NCI-H146 treated with DMSO at 0.1 percent for 48 hours (cell line): ENCODE data around the gene MAP3K3.
A peak's percentile ranks its signal among the peaks of the same experiment; 100 is the strongest.

Source experiments
- DNase-seq: peaks from one replicate; lab custom pipeline; 2025; ENCODE audit not compliant: unreplicated experiment; lab: John Stamatoyannopoulos, UW

MAP3K3 gene

DNA sequence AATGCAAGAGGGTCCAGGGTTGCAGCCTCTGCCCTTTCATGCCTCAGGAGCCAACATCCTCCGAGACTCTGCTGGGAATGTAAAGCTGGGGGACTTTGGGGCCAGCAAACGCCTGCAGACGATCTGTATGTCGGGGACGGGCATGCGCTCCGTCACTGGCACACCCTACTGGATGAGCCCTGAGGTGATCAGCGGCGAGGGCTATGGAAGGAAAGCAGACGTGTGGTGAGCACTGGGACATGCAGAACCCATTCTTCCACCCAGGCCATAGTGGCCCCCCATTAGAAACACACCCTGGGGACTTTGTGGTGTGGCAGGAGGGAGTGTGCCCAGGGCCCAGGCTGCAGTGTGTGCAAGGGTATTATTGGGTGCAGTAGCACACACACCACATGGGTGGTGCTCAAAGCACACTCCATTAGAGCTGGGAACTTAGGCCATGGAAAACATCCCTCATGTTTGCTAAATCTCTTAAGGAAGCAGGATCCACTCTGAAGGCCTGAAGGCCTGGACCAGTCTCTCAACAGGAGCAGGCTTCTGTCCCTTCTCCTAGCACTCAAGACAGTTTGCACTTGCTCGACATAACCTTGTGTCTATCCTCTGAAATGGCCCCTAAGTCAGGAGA lies 70.1 kb downstream of the MAP3K3 start:
- no peak for DNase-seq

DNA sequence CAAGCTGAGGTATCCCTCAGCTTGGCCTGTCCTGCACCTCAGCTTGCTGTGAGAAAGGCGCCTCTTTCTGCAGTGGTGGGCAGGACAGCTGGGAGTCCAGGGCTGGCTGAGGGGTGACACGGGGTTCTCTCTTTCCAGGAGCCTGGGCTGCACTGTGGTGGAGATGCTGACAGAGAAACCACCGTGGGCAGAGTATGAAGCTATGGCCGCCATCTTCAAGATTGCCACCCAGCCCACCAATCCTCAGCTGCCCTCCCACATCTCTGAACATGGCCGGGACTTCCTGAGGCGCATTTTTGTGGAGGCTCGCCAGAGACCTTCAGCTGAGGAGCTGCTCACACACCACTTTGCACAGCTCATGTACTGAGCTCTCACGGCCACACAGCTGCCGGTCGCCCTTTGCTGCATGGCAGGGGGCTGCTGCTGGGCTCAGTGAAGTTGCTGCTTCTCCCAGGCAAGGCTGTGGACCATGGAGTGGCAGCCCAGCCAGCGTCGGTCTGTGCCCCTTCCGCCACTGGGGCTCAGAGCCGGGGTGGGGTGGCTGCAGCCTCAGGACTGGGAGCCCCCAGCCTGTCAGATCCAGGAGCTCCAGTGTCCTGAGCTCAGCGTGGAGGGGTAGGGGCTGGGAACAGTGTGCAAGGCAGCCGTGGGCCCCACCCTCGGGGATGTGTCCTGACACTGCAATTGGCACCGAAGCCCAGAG lies 71.3 kb downstream of the MAP3K3 start:
- no peak for DNase-seq

DNA sequence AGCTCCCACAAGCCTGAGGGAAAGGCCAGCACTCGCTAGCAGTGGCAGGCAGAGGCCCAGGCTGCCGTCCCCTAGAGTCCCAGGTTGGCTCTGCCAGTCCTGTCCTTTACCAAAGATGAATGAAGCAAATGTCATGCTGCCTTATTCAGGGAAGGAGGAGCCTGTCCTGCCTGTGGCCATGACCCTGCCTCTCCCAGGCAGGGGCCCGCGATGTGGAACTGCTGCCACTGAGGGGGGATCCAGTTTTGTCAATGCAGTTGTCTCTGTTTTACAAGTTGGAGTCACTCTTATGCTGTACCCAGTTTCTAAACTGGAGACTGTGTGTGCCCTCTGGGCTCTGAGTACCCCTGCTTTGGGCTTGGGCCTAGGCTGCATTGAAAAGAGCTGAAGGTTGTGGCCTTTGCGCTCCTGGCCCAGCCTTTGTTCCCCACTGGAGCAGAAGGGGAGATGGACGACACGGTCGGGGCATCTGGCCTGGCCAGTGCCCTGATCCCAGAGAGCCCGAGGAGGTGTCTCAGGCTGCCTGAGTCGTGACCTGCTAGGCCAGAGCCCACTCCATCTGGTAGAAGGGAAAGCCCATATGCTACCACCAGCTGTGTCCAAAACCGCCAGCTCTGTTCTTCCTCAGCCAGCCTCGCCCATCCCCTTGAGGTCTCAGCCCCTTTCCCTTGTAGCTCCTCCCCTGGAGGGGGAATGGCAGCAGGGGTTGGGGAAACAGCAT lies 72.2 kb downstream of the MAP3K3 start:
- DNase-seq: no peak

DNA sequence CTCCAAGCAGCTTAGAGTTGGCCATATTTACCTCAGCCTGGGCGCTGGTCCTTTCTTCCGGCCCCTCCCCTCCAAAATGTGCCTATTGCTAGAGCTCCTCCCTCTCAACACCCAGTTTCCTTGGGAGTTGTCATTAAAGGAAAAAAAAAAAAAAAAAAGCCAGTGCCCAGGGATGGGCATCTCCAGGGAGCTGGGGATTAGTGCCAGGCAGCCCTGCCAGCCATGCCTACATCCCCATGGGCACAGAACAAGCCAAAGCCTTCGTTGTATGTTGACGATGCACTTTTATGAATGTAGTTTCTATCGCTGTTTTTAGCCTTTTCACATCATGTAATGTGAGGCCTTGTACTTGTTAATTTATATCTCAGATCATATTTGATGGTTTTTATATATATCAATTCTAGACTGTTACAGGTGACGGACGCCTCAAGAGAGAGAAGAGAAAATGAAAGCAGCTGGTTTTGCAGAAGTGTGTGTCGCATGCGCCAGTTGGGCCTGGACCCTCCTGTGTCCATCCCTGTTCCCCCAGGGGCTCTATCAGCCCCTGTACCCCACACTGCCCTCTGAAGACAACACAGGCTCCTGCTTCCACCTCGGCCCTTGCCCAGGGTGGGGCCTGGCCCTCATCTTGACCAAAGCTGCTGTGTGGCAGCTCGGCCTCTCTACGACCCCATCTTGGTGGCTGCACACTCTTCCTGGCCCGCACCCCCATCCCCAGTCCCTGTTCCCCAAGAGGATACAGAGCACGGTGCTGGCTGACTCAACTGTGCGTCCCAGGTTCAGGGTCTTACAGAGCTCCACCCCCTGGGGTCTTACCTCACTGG lies 72.9 kb downstream of the MAP3K3 start:
- no peak for DNase-seq

DNA sequence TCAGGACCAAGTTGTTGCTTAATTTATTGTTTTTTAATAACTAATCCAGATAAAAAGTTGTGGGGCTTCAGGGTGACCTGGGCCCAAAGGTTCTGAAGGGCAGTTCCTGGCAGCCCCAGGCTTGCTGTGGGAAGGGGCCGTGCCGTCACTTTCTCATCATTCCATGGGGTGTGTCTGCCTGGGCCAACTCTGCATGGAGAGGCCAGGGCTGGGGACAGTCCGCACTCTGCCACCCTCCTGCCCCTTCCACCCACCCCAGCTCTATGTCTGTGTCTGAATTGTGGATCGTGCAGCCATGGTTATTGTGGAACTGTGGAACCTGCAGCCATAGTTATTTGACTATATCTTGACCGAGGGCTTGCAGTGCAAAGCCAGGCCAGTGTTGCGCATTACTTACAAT lies 73.7 kb downstream of the MAP3K3 start:
- DNase-seq: no peak

DNA sequence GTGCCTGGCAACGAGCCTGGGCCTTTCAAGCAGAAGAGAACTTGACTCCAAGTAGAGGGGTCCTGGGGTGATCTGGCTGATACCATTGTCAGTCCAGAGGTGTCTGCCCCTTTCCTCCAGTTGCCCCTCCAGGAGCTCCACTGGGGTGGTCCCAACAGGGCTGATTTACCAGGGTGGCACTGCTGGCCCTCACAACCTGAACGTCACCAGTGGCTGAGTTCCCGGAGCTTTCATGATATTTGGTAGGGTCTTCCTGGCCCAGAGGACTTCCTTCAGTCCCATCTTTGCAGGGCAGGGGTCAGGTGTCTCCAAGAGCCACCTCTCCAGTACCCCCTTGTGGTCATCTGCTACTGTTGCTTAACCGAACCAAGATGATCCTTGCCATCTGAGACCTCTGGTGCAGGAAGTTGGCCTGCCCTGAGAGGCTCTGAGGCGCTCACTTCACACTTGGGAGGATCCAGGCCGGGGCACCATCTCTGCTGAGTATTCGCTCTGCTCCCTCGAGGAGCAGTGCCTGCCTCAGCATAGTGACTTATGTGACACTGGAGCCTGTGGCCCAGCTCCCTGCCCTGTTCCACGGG lies 74.3 kb downstream of the MAP3K3 start:
- no peak for DNase-seq

DNA sequence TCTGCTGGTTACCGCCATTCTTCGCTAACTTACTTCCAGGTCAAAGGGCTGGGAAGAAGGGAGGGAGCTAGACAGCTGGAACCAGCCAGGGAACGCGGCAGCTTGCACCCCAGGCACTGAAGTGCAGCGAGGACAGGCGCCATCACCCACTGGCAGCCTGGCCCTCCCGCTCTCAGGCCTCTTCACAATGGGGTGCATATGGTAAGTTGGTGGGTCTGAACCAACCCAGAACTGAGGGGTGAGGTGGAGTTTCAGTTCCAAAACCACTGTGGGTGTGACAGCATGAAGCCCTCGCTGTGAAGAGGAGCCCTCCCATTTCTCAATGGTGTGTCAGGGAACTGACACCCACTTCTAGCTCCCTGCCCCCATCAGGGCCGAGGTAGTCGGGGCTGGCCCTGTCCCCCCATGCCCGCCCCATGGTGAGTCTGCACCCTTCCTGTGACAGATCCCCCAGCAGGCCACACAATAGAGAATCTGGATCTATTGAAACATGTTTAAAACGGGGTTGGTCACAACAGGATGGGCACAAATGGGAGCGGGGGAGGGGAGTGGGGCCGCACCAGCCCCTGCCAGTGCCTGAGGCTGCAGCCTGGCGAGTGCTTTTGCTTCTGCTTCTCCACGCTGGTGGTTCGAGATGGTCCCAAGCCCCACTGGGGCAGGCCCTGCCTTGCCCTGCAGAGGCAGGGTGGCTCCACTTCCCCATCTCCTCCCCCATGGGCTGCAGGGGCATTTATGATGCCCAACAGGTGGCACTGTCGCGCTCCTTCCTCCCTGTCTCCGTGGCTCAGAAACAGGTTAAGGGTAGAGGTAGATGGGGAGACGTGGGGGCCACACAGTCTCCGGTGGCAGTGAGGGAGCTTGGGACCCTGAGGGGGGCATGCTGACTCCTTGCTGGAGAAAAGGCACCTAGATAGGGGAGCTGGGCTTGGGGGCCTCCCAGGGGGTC lies 75.4 kb downstream of the MAP3K3 start:
- no peak for DNase-seq

DNA sequence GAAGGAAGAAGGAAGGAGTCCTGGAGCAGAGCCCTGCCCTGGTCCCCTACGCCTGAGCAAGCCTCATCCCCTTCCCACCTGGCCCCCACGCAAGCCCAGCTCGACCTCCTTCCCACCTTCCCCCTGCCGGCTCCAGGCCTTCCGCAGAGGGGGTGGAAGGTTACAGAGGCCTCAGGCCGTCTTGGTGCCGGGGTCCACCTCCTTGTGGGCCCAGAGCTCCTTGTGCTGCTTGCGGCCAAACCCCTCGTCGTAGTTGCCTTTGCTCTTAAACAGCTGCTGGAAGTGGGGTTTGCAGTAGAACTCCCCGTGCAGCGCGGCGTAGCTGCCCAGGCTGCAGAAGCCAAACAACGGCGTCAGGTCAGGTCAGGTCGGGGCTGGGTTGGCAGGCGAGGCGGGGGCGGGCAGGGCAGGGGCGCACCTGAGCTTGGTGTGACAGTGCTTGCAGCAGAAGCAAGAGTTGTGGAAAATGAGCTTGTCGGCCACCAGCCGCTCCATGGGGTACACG lies 76.2 kb downstream of the MAP3K3 start:
- no peak for DNase-seq

DNA sequence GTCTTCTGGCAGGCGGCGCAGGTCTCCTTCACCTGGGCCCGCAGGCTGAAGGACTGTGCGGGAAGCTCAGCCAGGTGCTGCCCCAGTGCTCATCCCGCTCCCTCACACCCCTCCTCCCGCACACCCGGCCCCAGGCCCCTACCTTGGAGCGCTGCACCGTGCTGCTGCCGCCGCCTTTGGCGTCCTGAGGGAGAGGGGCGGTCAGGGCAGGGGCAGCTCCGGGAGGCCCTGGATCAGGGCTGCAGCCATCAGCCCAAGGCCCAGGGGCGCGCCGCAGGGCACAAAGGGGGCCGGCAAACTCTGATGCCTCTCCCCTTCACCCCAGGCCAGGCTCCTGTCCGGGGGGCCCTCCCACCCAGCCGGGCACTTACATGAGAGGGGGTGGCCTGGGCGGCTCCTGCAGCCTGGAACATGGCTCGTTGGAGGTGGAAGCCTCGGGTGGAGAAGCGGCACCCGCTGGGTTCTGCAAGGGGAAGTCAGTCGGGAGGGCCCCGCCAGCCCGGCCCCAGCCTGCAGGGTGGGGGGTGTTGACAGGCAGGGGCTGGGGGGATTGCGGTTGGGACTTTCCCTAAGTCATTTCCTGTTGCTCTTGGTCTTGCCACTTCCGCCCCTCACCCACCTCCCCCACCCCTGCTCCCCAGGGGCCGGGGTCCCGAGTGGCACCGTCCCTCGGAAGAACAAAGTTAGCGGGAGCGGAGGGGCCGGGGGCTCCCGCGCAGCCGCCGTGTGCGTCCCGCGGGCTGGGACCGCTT lies 76.8 kb downstream of the MAP3K3 start:
- DNase-seq: no peak

DNA sequence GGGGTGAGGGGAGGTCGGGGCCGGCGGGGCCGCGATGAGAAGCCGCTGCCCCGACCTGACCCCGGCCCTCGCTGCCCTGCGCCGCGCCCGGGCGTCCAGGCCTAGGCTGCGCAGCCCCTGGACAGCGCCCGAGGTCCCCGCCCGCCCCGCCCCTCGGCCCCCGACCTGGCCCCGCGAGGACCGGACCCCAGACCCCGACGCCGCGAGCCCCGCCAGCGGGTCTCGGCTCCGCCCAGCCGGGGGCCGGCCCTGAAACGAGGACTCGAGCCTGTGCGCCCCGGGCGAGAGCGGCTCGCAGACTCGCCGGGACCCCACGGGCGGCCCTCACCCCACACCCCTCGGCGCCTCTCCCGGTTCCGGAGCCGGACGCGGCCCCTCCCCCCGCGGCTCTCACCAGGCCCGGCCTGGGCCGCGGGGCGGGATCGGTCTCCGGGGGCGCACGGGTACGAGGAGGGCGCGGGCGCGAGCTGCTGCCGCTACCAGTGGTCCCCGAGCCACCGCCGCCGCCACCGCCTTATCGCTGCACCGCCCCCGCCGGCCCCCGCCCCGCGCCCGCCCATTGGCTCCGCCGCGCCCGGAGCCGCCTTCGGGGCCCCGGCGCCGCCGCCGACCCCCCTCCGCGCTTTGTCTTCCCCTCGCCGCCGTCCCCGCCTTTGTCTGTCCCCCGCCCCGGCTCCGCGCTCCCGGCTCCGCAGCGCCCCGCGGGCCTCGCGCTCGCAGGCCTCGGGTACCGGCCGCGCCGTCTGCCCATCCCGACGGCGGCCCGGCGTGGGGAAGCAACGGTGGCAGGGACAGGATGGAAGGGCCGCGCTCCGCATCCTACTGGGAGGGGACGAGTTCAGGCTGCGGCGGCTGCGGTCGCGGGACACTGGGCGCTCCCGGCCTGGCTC lies 77.7 kb downstream of the MAP3K3 start, which contains the start of gene LIMD2:
TSS of gene LIMD2 (minus strand) at position 488 of the 890 bp plus-strand sequence. CDS start 827 bp downstream, outside the sequence.
- peak; percentile 46 for DNase-seq

DNA sequence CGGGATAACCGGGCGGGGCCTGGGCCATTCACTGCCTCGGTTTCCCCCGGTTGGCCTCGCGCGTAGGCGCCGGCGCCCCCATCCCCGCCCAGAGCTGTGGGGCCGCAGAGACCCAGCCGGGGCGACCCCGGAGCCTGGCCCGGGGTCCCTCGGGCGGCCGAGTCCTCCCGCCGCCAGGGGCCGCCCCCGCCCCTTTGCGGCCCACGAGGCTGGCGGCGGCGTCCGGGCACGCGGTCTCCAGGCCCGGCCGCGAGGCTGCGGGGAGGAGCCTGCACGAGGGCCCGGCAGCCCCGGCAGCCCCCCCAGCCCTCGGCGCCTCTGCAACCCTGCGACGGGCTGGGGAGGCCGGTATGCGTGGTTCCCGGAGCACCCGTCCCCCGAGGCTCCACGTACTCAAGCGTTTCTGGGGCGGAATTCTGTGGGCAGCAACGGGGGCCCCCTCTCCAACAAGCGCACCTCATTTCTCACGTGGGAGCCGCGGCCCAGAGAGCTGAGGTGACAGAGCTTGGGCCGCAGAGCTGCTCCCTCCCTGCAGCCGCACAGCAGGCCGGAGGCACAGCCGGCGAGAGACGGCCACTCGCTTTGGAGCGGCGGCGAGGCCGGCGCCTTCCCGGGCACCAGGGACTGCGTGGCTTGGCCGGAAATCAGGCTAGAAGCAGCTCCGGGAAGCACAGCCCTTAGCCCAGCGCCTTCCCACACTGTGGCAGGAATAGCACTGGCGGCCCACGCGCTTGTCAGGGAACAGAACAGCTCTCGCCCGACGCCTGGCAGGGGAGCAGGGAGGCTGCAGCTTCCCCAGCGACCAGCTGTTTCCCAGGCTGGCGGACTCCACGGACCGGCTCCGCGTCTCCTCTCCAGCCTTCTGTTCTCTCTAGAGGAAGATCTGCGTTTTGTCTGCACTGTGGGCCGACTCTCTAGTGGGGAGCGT lies 78.6 kb downstream of the MAP3K3 start:
- DNase-seq: peak; percentile 29

DNA sequence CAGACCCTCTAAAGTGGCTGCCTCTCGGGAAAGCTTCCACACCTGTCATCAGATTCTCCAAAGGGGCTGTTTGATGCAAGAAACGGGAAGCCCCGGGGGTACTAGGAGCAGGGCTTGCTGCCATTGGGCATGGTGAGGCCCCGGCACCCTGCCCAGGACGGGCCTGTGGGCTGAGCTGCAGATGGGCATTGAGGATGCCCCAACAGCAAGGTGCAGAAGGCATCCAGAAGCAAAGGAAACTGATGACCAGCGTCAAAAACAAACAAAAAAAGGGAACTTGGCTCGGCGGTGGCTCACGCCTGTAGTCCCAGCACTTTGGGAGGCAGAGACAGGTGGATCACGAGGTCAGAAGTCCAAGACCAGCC lies 79.2 kb downstream of the MAP3K3 start:
- no peak for DNase-seq

DNA sequence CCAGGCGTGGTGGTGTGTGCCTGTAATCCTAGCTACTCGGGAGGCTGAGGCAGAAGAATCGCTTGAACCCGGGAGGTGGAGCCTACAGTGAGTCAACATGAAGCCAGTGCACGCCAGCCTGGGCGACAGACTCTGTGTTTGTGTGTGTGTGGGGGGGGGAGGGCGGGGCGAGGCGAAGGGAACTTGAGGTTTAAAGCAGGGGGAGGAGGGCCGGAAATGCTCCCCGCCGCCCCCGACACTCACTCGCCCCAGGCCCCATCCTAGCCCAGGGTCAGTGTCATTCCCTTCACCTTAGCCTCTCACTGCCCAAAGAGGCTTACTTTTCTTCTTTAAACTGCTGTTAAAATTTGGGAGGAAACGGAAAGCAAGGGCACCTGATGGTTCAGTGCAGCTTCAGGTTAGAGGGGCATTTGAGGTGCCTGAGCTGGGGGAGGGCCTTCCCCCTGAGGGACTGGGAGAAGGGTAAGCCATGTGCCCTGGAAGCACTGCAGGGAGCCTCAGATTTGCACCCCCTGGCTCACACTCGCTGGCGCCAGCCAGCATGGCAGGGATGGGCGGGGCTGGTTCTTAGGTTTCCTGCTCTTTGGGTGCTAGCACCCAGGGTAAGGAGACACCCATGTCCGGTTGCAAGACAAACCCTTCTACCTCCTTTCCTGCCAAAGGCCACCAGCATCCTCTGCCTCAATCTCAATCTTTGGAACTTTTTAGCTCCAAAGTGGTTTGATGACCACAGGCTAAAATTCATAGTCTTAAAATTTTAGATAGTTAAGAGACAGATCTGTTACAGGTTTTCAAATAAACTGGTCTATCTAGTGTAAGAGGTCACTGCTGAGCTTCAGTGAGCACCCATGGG lies 79.9 kb downstream of the MAP3K3 start:
- no peak for DNase-seq

DNA sequence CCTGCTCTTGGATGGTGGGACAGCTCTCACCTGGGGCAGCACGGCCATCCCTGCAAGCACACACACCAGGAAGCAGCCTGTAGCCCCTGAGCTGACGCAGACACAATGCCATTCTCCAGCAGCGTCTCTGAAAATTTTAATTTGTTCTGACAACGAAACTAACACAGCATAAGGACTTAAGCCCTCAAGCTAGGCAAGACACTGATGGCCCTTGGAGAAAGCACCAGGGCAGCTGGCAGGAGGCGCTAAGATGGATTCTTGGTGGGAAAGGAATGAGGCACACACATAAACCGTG lies 80.5 kb downstream of the MAP3K3 start:
- DNase-seq: no peak

DNA sequence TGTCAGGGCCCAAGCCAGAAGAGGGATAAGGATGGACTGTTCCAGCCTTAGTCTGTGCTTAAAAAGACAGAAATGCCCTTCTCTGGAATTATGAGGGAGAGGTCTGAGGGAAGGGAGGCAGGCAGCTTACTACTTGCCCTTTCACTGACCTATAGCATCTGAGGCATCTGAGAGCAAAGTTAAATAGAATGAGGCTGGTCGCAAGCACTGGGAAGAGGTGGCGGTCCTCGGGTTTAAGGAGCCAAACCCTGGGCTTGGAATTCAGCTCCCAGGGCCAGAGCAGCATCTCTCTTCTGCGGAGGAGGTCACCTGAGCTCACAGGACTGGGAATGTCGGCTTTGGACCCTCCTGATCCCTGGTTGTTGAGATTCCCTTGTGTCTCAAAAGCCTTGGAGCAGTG lies 80.8 kb downstream of the MAP3K3 start:
- no peak for DNase-seq

DNA sequence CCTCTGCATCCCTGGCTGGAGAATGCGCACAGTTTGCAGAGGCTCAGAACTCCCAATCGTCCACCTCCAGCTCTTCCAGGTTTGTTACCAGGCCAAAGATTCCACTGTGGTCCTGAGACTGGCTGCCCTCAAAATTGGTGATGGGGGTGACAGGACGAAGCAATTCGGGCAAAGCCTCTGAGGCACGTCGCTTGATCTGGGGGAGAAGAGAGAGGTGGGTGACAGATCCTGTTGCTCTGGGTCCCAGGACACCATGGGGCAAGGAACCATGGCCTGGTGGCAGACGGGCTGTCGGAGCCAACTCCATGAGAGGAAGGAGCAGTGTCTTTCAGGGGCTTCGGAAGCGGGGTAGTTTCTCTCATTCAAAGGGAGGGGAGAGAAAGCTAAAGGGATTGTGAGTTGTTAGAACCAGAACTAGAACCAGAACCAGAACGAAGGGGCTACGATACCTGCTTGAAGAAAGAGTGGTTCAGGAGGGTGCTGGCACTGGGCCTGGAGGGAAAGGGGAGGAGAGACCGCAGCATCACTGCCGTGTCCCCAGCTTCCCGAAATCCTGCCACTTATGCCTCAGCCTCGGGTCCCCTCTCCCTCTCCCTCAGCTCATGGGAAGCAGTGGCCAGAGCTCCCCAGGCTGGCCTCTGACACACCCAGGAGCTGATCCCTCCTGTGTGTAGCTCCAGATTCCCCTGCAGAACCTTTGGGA lies 81.5 kb downstream of the MAP3K3 start:
- DNase-seq: no peak
